GM21367 (cell line): ENCODE measurements around the gene MRRF.
"Not testable (repeated sequence)": the region's sequence is repeated elsewhere in the genome, so short reads cannot be mapped to it uniquely, and the experiment has no call there.

Source experiments
- ATAC-seq: cut with Tn5 transposase; IDR thresholded peaks from one replicate; pipeline ENCODE4 v1.9.1; 2021; ENCODE audit not compliant: unreplicated experiment

Gene MRRF

DNA sequence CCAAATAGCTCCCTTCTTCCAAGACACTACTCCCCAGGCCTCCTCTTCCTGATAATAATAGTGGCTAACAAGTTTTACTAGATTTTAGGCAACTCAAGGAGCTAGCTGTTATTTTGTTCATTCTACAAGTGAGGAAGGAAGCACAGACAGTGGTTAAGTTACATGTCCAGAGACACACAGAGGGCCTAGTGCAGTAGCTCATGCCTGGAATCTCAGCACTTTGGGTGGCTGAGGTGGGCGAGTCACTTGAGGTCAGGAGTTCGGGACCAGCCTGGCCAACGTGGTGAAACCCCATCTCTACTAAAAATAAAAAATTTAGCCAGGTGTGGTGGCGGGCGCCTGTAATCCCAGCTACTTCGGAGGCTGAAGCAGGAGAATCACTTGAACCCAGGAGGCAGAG lies 65.8 kb downstream of the MRRF start:
- not testable (repeated sequence) for ATAC-seq

GRCh38 chr9:122331523-122331927 lies 66.8 kb downstream of the MRRF start:
- no peak for ATAC-seq

DNA sequence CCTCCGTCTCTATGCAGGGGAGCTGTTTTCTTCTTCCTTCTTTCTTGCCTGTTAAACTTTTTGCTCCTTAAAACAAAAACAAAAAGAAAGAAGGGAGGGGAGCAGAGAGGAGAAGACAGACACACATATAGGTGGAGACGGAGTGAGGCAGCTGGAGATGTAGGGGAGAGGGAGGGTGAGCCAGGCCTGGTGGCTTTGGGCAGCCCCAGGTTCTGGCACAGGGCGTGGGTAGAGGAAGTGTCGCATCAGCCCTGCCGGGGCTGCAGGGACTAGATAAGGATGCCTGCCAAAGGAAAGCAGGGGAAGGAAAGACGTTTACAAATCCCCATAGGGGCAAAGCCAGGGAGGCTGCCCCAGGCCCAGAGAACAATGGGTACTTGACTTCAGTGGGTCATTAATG lies 67.4 kb downstream of the MRRF start:
- no peak for ATAC-seq

- ATAC-seq: no peak
Measured at GRCh38 chr9:122332644-122333043, 68.0 kb downstream of the MRRF start.

- no peak for ATAC-seq
Measured at GRCh38 chr9:122333169-122333808, 68.6 kb downstream of the MRRF start.

GRCh38 chr9:122334916-122335315 lies 70.2 kb downstream of the MRRF start:
- no peak for ATAC-seq

- no peak for ATAC-seq
Measured at GRCh38 chr9:122336189-122336588, 71.5 kb downstream of the MRRF start.

- no peak for ATAC-seq
Measured at GRCh38 chr9:122336866-122337555, 72.3 kb downstream of the MRRF start.

DNA sequence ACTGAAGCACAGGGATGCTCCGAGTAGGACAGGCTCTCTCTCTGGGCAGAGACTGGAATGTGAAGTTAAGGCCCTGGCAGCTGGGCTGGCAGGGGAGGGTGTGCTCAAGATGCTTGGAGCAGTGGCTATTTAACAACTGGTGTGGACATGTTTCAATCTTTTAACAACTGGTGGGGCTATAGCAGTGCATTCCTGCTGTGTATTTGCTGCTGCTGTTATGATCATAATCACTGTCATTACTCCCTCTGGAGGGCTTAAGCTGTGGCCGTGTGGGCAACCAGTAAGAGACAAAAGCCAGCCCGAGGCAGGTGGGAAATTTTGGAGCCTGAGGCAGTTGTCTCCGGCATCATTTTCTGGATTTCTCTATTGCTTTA lies 72.9 kb downstream of the MRRF start:
- ATAC-seq: no peak

GRCh38 chr9:122338536-122338935 lies 73.9 kb downstream of the MRRF start:
- no peak for ATAC-seq

- ATAC-seq: no peak
Measured at GRCh38 chr9:122338994-122339393, 74.3 kb downstream of the MRRF start.

DNA sequence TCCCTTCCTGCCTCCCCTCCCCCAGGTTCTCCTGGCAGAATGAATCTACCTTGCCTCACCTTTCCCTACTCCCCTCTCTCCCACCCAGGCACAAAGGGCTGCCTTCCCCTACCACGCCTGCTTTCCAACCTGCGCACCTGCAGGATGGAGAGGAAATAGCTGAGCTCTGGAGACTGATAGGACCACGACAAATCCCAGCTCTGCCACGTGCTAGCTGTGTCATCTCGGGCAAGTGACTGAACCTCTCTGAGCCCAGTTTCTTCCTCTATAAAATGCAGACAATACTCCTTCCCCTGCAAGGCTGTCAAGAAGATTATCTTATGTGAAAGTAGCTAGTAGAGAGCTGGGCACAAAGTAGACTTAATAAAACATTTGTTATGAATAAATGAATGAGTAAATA lies 74.9 kb downstream of the MRRF start:
- no peak for ATAC-seq

DNA sequence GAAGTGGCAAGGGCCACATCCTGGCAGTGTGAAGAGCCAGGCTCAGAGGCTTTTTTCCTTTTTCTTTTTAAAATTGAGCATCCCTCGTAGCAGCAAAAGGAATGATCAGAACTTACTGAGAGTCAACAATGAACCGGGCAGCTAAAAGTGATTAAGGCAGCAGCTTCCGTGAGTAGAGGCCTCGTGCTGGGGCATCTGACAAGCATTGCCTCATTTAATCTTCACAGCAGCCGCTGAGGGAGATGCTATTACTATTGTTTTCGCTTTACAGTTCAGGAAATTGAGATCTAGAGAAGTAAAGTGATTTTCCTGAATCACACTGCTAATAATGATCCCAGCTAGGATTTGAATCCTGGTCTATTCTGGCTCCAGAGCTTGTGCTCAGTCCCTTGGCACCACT lies 75.5 kb downstream of the MRRF start:
- ATAC-seq: no peak

DNA sequence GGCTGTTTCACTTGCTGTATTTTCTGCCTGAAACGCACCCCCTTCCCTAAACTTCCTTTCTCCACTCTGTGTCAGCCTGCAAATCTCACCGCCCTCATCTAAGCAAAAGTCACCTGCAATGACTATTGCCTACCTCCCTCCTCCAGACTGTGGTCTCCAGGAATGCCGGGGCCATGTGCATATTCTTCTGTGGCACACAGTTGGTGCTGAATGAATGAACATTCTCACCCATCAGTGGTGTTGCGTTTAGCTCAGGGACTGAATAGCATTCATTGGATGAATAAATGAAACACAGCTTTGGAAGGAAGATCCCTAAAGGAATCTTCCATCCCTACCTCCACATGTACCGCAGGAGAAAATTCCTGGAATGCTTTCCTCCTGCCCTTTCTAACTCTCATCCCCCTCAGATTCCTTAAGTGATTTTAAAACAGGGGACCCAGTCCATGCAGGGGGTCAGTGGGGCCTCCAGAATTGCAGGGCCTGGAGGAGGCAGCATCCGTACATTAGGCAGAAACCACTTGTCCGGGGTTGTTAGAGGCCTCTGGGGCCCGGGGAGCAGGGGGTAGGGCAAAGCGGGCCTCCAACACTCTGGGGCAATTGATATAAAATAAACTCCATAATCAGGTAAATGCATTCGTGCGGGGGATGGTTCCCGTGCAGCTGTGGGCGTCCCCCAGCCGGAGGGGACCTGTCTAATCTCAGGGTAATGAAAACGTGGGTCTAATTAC lies 77.8 kb downstream of the MRRF start:
- no peak for ATAC-seq

DNA sequence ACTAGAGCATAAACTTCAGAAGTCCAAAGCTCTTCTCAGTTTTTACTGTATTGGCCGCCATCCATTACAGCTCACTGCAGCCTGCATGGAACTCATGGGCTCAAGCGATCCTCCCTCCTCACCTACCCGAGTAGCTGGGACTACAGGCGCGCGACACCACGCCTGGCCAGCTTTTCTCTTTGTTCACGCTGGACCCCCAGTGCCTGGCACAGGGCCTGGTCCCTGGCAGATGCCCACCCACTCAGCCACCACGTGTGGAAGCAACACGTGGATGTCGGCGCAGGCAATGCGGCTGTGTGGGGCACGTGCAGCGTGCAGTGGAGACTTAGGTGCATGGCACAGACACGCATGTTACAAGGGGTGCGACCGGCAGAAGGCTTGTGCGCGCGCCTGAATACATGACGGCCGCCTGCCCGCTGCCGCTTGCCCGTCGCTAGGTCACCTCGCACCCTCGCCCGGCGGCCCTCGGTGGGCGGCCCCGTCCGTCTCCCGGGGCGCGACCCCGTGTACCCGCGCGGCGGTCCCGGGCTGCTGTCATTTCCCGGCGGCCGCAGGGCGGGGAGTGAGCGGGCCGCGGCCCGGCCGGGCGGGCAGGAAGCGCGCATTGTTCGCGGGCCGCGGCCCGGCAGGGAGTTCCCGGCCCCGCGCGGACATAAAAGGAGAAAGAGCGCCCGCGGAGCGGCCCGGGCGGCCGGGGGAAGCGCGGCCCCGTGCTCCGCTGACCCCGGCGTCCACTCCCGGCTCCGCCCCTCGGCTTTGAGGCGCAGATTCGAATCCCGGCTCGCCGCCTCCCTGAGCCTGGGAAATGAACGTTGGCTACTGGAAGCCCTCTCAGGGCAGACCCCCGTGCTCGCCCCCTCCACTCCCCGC lies 82.0 kb downstream of the MRRF start:
- no peak for ATAC-seq

GRCh38 chr9:122347348-122348287 lies 82.9 kb downstream of the MRRF start:
- ATAC-seq: no peak

GRCh38 chr9:122348288-122348777 lies 83.7 kb downstream of the MRRF start:
- ATAC-seq: no peak

- no peak for ATAC-seq
Measured at GRCh38 chr9:122348791-122349190, 84.1 kb downstream of the MRRF start.

DNA sequence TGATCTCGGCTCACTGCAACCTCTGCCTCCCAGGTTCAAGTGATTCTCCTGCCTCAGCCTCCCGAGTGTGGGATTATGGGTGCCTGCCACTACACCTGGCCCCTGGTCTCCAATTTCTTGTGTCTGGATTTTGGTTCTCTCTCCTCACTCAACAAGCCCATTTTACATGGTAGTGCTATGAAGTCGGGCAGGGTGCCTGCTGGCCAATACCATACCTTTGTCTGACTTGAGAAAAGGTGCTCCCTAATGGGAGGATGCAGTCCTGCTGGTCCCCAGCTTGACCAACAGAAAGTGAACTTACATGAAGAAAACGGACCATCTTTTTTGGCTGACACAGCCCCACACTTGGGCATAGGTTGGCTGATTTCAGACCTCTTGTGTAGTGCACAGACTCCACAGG lies 84.5 kb downstream of the MRRF start:
- ATAC-seq: no peak
